GM20000 (cell line): Measurements from ENCODE around the gene KIF26B.

Source experiments
- DNase-seq: peaks from one replicate; pipeline ENCODE4 v3.0.0; 2012; ENCODE audit warnings: low spot score
- TF ChIP-seq, protein P1 (sequence below): IDR thresholded peaks from 2 replicates; pipeline ENCODE4 v1.5.1; 2012; ENCODE audit warnings: mild to moderate bottlenecking, control low read depth; ENCODE audit errors: extremely low read depth, missing control alignments

Gene KIF26B

DNA sequence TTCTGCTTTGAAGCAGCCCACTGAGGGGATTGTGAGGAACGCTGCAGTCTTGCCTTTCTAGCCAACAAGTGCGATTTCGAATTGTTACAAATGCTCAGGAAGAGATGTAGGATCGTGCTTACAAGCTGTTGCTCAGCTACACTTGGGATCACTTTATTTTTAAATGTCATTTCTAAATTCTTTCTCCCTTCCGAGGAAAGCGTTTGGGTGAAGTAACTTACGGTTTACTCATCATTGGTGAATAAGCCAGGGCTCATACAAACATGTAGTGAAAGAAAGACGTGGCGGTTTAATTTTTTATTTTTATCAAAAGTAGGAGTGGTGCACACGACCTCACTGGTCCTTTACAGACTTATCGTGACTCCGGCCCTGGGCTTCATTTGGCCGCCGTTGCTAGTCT, 386.6 kb downstream of the KIF26B start:
- no peak for DNase-seq
- TF ChIP-seq, protein P1, sequence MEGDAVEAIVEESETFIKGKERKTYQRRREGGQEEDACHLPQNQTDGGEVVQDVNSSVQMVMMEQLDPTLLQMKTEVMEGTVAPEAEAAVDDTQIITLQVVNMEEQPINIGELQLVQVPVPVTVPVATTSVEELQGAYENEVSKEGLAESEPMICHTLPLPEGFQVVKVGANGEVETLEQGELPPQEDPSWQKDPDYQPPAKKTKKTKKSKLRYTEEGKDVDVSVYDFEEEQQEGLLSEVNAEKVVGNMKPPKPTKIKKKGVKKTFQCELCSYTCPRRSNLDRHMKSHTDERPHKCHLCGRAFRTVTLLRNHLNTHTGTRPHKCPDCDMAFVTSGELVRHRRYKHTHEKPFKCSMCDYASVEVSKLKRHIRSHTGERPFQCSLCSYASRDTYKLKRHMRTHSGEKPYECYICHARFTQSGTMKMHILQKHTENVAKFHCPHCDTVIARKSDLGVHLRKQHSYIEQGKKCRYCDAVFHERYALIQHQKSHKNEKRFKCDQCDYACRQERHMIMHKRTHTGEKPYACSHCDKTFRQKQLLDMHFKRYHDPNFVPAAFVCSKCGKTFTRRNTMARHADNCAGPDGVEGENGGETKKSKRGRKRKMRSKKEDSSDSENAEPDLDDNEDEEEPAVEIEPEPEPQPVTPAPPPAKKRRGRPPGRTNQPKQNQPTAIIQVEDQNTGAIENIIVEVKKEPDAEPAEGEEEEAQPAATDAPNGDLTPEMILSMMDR = no peak

DNA sequence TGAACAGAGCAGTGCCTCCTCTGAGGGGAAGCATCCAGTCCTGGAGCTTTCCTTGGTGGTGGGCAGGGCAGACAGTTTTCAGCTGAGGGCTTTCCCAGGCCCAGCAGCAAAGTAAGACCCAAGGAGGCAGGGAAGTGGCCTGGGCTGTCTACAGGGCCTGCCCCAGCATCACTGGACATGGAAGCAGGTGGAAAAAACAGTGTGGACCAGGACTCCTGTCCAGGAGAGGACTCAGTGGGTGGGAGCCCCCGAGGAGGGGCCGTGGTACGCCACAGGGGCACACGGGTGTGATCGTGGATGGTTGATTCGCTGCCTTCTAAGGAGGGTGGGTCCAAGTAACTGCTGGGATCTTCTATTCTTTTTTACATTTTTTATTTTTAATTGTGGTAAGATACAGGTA, 387.6 kb downstream of the KIF26B start:
- DNase-seq = no peak
- TF ChIP-seq, protein P1 = no peak

GRCh38 chr1:245544236-245544635, 389.5 kb downstream of the KIF26B start:
- TF ChIP-seq, protein P1 = no peak
- DNase-seq = no peak

GRCh38 chr1:245546875-245547274, 392.1 kb downstream of the KIF26B start:
- no peak for DNase-seq
- TF ChIP-seq, protein P1 = no peak

GRCh38 chr1:245549996-245550719, 395.4 kb downstream of the KIF26B start:
- DNase-seq = no peak
- TF ChIP-seq, protein P1 = no peak

DNA sequence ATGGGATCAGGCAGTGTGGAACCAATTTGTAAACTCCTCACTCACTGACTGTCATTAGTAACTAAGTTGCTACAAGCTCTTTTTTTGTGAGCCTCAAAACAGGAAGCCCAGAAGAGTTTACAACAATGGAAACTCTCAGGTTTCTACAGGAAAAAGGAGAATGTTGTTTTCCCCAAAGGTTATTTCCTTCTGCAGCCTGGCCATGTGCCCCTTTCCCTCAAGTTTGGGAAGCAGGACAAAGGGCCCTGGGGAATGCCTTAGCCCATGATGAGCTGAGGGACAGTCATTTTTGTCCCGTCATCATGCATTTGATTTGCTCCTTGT, 395.9 kb downstream of the KIF26B start:
- no peak for DNase-seq
- TF ChIP-seq, protein P1 = no peak

DNA sequence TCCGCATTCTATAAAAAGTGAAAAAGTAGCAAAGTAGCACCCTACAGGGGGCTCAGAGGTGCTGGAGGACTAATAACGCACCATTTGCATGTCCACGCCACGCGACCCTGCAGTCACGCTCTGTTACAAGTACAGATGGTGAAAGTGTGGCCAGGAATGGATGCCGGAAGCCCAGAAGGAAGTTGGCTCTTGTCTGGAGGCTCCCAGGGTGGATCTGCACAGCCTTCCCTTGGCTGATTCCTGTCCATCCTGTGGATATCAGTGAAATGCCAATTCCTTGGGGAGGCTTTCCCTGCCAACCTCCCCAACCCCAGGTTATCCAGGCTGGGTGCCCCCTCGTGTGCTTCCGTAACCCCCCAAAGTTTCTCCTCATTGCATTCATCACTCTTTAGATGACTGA, 396.8 kb downstream of the KIF26B start:
- TF ChIP-seq, protein P1 = no peak
- no peak for DNase-seq
